Osteoblast (primary cell): ENCODE measurements around the gene DYSF. TPM values are rescaled to one million over a fixed set of nuclear protein-coding genes. Genes with fewer than 3 reads are reported as not detected.
A peak's percentile ranks its signal among the peaks of the same experiment; 100 is the strongest.

ENCODE experiments used
- DNase-seq: peaks from one replicate; pipeline ENCODE4 v3.0.0; 2011; ENCODE audit warnings: low spot score, mixed read lengths; ENCODE audit not compliant: insufficient read length; ENCODE audit errors: missing footprints
- H2AFZ ChIP-seq: 2 replicates; pipeline ENCODE4 v1.6.0; 2011; ENCODE audit warnings: mild to moderate bottlenecking, low read length
- H3K27ac ChIP-seq: 2 replicates; pipeline ENCODE4 v1.5.1; 2011; ENCODE audit warnings: mild to moderate bottlenecking, low read depth, low read length, moderate library complexity
- H3K27me3 ChIP-seq: 2 replicates; pipeline ENCODE4 v1.6.0; 2012; ENCODE audit warnings: mild to moderate bottlenecking, control low read depth, inconsistent platforms, low read length, moderate library complexity; ENCODE audit not compliant: insufficient read depth
- H3K36me3 ChIP-seq: 2 replicates; pipeline ENCODE4 v1.5.1; 2011; ENCODE audit warnings: mild to moderate bottlenecking, low read length, control low read depth, moderate library complexity; ENCODE audit not compliant: insufficient read depth
- H3K4me1 ChIP-seq: 2 replicates; pipeline ENCODE4 v1.5.1; 2011; ENCODE audit warnings: mild to moderate bottlenecking, low read length, control low read depth, moderate library complexity; ENCODE audit not compliant: insufficient read depth
- H3K4me2 ChIP-seq: 2 replicates; pipeline ENCODE4 v1.6.0; 2011; ENCODE audit warnings: mild to moderate bottlenecking, low read length; ENCODE audit not compliant: insufficient read depth
- H3K4me3 ChIP-seq: fragments of 200-600 bp; sonication (generic); 3 replicates; pipeline ENCODE4 v1.5.1; 2012; ENCODE audit warnings: mild to moderate bottlenecking, low read length, inconsistent platforms; ENCODE audit not compliant: insufficient read depth
- H3K79me2 ChIP-seq: 2 replicates; pipeline ENCODE4 v1.6.0; 2012; ENCODE audit warnings: mild to moderate bottlenecking, low read length, control low read depth, inconsistent platforms; ENCODE audit not compliant: insufficient read depth
- H3K9me3 ChIP-seq: 2 replicates; pipeline ENCODE4 v1.5.1; 2011; ENCODE audit warnings: low read depth, low read length, control low read depth
- H4K20me1 ChIP-seq: 2 replicates; pipeline ENCODE4 v1.6.0; 2012; ENCODE audit warnings: mild to moderate bottlenecking, low read length, control low read depth; ENCODE audit not compliant: insufficient read depth
- total RNA-seq: library from RNA; depleted of rRNA; stranded (reverse); fragments of >200 nt; gene quantifications from 2 replicates; pipeline ENCODE4 v1.2.3, GENCODE V29; 2012
- TF ChIP-seq, protein P1 (sequence below): IDR thresholded peaks from 2 replicates; pipeline ENCODE4 v1.5.1; 2011; ENCODE audit warnings: mild to moderate bottlenecking, low read depth, low read length, moderate library complexity; ENCODE audit errors: extremely low read depth

The DYSF gene
- total RNA-seq, 1 donor, result 4.3 TPM

DNA sequence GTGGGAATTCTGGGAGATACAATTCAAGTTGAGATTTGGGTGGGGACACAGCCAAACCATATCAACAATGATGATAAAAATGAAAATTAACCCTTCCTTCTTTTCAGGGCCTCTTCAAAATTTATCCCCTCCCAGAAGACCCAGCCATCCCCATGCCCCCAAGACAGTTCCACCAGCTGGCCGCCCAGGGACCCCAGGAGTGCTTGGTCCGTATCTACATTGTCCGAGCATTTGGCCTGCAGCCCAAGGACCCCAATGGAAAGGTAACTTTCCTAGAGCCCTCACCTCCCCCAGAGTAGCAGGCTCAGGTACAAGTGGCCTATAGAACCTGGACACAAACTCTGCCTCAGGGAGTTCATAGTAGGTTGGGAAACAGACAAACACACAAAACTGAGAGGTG is 205.4 kb downstream of the DYSF start:
- H4K20me1 ChIP-seq, result no peaks in the 10 kb centered on the region
- no peak overlapping the region for H3K4me3 ChIP-seq
- H3K27ac ChIP-seq, result no peak overlapping the region
- H3K4me2 ChIP-seq, result no peak overlapping the region
- H2AFZ ChIP-seq, result no peak overlapping the region
- no peaks in the 10 kb centered on the region for H3K4me1 ChIP-seq
- H3K79me2 ChIP-seq, result no peaks in the 10 kb centered on the region
- H3K27me3 ChIP-seq, result no peaks in the 10 kb centered on the region
- no peaks in the 10 kb centered on the region for H3K9me3 ChIP-seq
- TF ChIP-seq, protein P1, sequence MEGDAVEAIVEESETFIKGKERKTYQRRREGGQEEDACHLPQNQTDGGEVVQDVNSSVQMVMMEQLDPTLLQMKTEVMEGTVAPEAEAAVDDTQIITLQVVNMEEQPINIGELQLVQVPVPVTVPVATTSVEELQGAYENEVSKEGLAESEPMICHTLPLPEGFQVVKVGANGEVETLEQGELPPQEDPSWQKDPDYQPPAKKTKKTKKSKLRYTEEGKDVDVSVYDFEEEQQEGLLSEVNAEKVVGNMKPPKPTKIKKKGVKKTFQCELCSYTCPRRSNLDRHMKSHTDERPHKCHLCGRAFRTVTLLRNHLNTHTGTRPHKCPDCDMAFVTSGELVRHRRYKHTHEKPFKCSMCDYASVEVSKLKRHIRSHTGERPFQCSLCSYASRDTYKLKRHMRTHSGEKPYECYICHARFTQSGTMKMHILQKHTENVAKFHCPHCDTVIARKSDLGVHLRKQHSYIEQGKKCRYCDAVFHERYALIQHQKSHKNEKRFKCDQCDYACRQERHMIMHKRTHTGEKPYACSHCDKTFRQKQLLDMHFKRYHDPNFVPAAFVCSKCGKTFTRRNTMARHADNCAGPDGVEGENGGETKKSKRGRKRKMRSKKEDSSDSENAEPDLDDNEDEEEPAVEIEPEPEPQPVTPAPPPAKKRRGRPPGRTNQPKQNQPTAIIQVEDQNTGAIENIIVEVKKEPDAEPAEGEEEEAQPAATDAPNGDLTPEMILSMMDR, result no peak
- no peaks in the 10 kb centered on the region for H3K36me3 ChIP-seq
- no peak for DNase-seq

DNA sequence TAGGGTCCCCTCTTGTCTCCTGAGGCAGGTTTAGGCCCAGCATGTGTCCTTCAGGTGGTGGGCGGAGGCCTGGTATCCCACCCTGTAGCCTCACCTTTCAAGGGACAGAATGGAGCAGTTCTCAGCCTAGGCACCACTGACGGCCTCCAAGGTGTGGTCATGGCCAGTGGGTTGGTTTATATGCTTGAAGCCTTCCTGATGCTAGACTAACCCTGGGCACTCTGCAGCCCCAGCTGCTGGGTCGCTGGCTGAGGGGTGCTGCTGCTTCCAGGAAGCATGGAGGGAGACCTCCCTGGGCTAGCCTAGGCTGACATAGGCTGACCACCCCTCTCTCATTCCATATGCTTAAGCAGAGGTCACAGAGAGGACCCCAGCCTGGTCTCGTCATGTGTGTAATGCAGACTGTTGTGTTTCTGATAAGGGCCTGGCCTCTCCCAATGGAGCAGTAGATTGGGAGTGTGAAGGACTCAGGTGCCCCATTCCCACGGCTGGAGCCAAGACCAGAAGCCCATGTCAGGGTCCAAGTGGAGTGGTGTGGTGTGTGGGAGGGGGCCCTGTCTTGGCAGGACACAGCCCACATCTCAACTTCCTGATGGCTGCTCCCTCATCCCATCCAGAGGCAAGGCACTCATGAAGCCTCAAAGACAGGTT is 206.6 kb downstream of the DYSF start:
- DNase-seq, result peak; percentile 27
- H3K4me3 ChIP-seq, result no peak overlapping the region
- no peak overlapping the region for H2AFZ ChIP-seq
- no peaks in the 10 kb centered on the region for H3K79me2 ChIP-seq
- H3K9me3 ChIP-seq, result no peaks in the 10 kb centered on the region
- no peaks in the 10 kb centered on the region for H4K20me1 ChIP-seq
- H3K4me1 ChIP-seq, result no peaks in the 10 kb centered on the region
- no peak overlapping the region for H3K27ac ChIP-seq
- TF ChIP-seq, protein P1, result no peak
- peaks cover 4% of the 10 kb centered on the region for H3K27me3 ChIP-seq
- no peak overlapping the region for H3K4me2 ChIP-seq
- H3K36me3 ChIP-seq, result no peaks in the 10 kb centered on the region

DNA sequence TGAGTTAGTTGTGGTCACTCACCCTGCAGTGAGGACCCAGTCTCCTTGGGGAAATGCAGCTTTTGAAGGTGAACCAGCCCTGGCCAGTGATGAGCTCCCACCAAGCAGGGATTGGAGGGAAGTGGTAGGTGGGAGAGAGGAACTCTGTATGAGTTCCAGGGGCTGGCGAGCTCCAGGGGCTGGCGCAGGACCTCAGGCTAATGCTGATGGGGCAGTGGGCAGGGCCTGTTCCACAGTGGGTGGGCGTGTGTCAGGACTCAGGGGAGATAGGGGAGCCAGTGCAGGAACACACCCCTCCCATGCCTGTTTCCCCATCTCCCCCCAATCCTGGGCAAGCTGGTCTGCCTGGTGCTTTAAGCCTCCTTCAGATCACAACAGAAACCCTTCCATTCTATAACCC is 208.4 kb downstream of the DYSF start:
- H3K4me3 ChIP-seq, result no peak overlapping the region
- no peak overlapping the region for H3K4me2 ChIP-seq
- no peak overlapping the region for H2AFZ ChIP-seq
- DNase-seq, result peak; percentile 43
- TF ChIP-seq, protein P1, result no peak
- no peaks in the 10 kb centered on the region for H3K9me3 ChIP-seq
- no peak overlapping the region for H3K27ac ChIP-seq
- H3K4me1 ChIP-seq, result no peaks in the 10 kb centered on the region
- no peaks in the 10 kb centered on the region for H3K36me3 ChIP-seq
- H4K20me1 ChIP-seq, result no peaks in the 10 kb centered on the region
- peaks cover 4% of the 10 kb centered on the region for H3K27me3 ChIP-seq
- no peaks in the 10 kb centered on the region for H3K79me2 ChIP-seq

DNA sequence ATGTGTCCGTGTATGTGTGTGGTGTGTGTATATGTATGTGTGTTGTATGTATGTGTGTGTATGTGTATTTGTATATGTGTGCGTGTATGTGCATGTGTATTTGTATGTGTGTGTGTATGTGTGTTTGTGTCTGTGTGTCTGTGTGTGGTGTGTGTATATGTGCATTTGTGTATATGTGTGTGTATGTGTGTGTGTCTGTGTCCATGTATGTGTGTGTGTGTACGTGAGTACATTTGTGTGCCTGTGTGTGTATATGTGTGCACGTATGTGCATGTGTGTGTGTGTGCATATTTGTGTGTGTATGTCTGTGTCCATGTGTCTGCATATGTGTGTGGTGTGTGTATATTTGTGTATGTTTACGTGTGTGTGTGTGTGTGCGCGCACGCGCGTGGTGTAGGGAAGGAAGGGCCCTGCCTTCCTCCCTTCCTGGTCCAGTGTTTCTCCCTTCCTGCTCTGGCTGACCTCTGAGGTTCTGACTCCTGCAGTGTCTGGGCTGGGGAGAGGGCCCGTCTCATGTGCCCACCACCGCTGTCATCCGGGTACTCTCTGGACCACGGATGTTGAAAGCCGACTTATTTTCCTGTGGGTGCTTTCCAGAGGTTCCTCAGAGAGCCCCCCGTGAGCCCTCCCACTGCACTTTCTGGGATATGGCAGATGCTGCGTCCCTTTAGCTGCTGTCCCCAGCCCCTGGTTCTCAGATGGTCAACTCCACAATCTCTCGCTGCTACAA is 209.5 kb downstream of the DYSF start:
- no peak overlapping the region for H3K27ac ChIP-seq
- H3K4me2 ChIP-seq, result no peak overlapping the region
- H2AFZ ChIP-seq, result no peak overlapping the region
- no peak overlapping the region for H3K4me3 ChIP-seq
- TF ChIP-seq, protein P1, result no peak
- H3K9me3 ChIP-seq, result no peaks in the 10 kb centered on the region
- peaks cover 4% of the 10 kb centered on the region for H3K27me3 ChIP-seq
- no peaks in the 10 kb centered on the region for H3K4me1 ChIP-seq
- peak; percentile 22 for DNase-seq
- H4K20me1 ChIP-seq, result no peaks in the 10 kb centered on the region
- H3K79me2 ChIP-seq, result no peaks in the 10 kb centered on the region
- no peaks in the 10 kb centered on the region for H3K36me3 ChIP-seq
